ENCODE data around the gene HSPA1A. TPM values are rescaled to one million over a fixed set of nuclear protein-coding genes. Genes with fewer than 3 reads are reported as not detected.
"Not testable (repeated sequence)": the region's sequence is repeated elsewhere in the genome, so short reads cannot be mapped to it uniquely, and the experiment has no call there.

Gene HSPA1A
- total and polyA plus RNA-seq, 9 of the 15 experiments (the other 6 are each of a cell fraction or from before 2014, with no cell fraction given), result 2.2 to 273 (median 107) TPM

DNA sequence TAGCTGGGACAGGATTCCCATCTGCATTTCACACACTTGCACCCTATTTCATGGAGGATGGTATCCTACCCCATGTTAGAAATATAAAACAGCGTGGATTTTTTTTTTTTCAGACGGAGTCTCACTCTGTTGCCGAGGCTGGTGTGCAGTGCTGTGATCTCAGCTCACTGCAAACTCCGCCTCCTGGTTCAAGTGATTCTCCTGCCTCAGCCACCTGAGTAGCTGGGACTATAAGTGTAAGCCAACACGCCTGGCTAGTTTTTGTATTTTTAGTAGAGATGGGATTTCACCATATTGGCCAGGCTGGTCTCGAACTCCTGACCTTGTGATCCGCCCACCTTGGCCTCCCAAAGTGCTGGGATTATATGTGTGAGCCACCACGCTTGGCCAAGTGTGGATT lies 42.4 kb downstream of the HSPA1A start:
- H3K4me3 ChIP-seq; H3K4me2 ChIP-seq (ENCODE audit: insufficient read depth, low read length); H3K9me3 ChIP-seq (replicated peaks; ENCODE audit: control insufficient read depth, insufficient read depth, low read depth, low read length); H3K9ac ChIP-seq (ENCODE audit: insufficient read depth in 1 of 2, low read depth in 2 of 2, low read length in 2 of 2); H4K20me1 ChIP-seq (replicated peaks; ENCODE audit: control insufficient read depth, insufficient read depth, low read length); CTCF ChIA-PET (ENCODE audit: low intra/inter-chr PET ratio); H3K9me1 ChIP-seq (ENCODE audit: control insufficient read depth, insufficient read depth, low read length); intact Hi-C loops (cut with micrococcal nuclease); in situ Hi-C loops (cut with MboI); ATAC-seq; H3K27me3 ChIP-seq (ENCODE audit: control insufficient read depth in 2 of 2, insufficient read depth in 2 of 2, low read length in 2 of 2); FAIRE-seq; H3K27ac ChIP-seq (ENCODE audit: extremely low read depth, low read depth, low read length); H2AFZ ChIP-seq (ENCODE audit: low read depth, low read length); DNase-seq (ENCODE audit: extremely low read depth in 1 of 4, low spot score in 3 of 4); BruUV-seq (replicated peaks): not testable (repeated sequence)
- peaks cover 7 to 14% of the 10 kb centered on the region in 2 experiments; a peak in 4 of 5 replicates for H3K4me1 ChIP-seq (replicated peaks in 1 of 2; ENCODE audit: control insufficient read depth in 2 of 2, insufficient read depth in 2 of 2, low read length in 2 of 2)
- H3K36me3 ChIP-seq (ENCODE audit: control insufficient read depth, insufficient read depth, low read length), result peaks cover 40% of the 10 kb centered on the region; the same call in 2 of the 3 replicates
- TF ChIP-seq, protein P1, sequence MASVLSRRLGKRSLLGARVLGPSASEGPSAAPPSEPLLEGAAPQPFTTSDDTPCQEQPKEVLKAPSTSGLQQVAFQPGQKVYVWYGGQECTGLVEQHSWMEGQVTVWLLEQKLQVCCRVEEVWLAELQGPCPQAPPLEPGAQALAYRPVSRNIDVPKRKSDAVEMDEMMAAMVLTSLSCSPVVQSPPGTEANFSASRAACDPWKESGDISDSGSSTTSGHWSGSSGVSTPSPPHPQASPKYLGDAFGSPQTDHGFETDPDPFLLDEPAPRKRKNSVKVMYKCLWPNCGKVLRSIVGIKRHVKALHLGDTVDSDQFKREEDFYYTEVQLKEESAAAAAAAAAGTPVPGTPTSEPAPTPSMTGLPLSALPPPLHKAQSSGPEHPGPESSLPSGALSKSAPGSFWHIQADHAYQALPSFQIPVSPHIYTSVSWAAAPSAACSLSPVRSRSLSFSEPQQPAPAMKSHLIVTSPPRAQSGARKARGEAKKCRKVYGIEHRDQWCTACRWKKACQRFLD (CRISPR knock-in tag; IDR thresholded peaks at IDR 0.05), result 0 out of 2 replicates have a peak, but pooled peaks have one; percentile 25
- 0 out of 2 replicates have a peak, but pooled peaks have one; percentile 31 for TF ChIP-seq EGR1 (conservative IDR thresholded peaks at IDR 0.05)
- TF ChIP-seq, protein P2, sequence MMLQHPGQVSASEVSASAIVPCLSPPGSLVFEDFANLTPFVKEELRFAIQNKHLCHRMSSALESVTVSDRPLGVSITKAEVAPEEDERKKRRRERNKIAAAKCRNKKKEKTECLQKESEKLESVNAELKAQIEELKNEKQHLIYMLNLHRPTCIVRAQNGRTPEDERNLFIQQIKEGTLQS (IDR thresholded peaks at IDR 0.05), result not testable (repeated sequence)
- TF ChIP-seq, protein P2 (CRISPR knock-in tag; conservative IDR thresholded peaks at IDR 0.05), result 0 out of 2 replicates have a peak, but pooled peaks have one; percentile 54
- TF ChIP-seq, protein P3, sequence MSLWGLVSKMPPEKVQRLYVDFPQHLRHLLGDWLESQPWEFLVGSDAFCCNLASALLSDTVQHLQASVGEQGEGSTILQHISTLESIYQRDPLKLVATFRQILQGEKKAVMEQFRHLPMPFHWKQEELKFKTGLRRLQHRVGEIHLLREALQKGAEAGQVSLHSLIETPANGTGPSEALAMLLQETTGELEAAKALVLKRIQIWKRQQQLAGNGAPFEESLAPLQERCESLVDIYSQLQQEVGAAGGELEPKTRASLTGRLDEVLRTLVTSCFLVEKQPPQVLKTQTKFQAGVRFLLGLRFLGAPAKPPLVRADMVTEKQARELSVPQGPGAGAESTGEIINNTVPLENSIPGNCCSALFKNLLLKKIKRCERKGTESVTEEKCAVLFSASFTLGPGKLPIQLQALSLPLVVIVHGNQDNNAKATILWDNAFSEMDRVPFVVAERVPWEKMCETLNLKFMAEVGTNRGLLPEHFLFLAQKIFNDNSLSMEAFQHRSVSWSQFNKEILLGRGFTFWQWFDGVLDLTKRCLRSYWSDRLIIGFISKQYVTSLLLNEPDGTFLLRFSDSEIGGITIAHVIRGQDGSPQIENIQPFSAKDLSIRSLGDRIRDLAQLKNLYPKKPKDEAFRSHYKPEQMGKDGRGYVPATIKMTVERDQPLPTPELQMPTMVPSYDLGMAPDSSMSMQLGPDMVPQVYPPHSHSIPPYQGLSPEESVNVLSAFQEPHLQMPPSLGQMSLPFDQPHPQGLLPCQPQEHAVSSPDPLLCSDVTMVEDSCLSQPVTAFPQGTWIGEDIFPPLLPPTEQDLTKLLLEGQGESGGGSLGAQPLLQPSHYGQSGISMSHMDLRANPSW (CRISPR knock-in tag; IDR thresholded peaks at IDR 0.05), result peak; percentile 61; the same call in 1 of the 2 replicates
- H3K79me2 ChIP-seq (ENCODE audit: control insufficient read depth, insufficient read depth, low read length), result peaks cover 10% of the 10 kb centered on the region; the same call in 2 of the 3 replicates
- POLR2A ChIA-PET, result interaction anchor here (0.6 to 6.2 kb wide), 6 partner anchors 13 to 206 kb away, joined by 4 to 91 read pairs (median 8); partner anchors contain the start of genes BAG6, CSNK2B and GPANK1
- 90% methylated on average over 8 of the region's 8 CpGs for WGBS (ENCODE audit: insufficient coverage, low coverage, missing lambda C conversion rate)
